Stimulated activated CD4-positive, alpha-beta T cell treated with anti-CD3 and anti-CD28 coated beads, Interleukin-15, amount 100 ng/mL, for 1 hour (primary cell): ENCODE results near the gene TSPAN11.
"Not testable (repeated sequence)": the region's sequence is repeated elsewhere in the genome, so short reads cannot be mapped to it uniquely, and the experiment has no call there.

Experiments used
- DNase-seq, 2 donors: peaks; one replicate each; pipeline ENCODE4 v3.0.0-alpha.2; 2020; ENCODE audit warnings: low read depth in 1 of 2, low spot score in 1 of 2

TSPAN11 gene, protein sequence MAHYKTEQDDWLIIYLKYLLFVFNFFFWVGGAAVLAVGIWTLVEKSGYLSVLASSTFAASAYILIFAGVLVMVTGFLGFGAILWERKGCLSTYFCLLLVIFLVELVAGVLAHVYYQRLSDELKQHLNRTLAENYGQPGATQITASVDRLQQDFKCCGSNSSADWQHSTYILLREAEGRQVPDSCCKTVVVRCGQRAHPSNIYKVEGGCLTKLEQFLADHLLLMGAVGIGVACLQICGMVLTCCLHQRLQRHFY

DNA sequence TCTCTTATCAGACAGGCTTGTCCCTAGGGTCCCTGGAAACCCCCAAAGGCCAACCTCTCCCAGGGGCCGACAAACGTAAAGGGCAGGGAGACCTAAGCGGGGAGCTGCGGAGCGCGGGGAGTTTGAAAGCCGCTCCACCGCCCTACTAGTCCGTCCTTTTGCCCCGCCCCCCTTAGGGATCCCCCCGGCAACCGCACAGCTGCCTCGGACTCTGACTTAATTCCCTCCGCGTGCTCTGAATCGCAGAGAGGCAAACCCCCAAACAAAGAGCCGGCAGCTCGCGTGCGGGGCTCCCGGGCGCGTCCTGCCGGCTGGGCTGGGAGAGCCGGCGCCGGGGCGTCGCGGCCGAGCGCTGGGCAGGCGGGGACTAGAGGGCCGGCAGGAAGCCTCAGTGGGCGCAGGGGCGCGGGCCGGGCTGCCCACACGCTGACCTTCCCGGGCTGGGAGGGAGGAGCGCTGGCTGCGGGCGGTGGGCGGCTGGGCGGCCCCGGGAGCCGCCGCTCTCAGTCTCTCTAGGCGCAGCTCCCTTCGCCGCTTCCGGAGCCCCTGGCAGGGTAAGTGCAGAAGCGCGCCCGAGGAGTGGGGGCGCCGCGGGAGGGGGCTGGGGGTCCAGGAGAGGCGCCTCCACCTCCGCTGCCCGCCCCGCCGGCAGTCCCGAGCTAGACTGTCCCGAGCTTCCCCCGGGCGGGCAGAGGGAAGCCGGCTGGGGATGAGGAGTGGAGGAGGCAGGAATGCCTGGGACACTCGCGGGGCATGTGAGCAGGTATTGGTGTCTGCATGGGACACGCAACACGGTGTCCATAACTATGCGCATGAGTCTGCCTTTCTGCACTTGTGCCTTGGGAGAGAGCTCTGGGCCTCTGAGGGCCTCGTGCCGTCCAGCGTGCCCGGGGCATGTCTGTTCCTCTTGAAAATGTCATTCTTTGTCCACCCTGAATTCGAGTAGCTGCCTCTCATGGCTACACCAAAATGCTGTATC lies at the start of gene TSPAN11:
TSS of gene TSPAN11 (plus strand) at position 506 of the 979 bp plus-strand sequence. CDS start 27,244 bp downstream, outside the sequence.
- DNase-seq: no peak

DNA sequence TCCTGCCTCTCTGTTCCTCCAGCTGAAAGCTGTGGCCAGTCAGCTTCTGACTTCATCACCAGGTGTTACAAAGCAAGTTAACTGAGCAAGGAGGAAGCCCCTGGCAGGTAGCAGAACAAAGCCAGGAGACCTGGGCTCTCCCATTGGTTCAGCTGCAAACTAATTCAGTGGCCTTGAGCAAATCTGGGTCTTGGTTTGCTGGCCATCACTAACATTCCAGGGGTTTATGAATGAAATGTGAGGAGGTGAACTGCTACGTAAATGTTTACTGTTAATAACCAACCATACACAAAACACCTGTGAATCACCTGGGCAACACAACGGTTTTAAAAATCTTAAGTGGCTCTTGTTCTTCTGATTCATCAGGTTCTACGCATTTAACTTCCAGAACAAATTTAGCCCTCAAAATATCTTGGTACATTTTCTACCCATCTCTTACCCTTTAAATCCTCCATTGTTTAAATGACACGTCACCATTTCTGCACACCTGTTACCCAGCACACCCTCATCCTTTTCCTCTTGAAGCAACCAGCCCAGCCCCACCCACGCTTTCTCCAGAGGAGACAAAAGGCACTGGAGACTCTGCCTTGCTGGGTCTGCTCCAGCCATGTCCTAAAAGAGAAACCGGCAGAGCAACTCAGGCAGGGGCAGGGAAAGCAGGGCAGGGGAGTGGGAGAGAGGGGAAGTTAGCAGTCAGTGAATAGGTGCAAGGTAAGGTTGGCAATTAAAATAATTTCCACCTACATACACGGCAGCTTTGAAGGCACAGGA lies 49.3 kb upstream of the TSPAN11 start:
- no peak for DNase-seq

DNA sequence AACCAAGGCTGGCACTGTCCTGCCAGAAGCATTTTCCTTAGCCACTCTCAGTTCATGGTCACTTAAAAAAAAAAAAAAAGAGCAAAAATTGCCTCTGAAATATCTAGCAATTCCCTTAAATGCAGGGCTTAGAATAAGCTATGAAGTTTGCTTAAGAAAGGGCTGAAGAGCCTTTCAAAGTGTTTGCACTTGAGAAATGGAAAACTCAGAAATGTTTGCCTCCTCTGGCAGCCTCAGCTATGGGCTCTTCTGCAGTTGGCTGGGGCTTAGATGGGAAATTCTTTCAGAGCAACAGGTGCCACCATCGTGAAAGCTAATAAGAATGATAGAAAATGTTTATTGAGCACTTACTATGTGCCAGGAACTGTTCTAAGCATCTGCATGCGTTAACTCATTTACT lies 48.5 kb upstream of the TSPAN11 start:
- DNase-seq: no peak

DNA sequence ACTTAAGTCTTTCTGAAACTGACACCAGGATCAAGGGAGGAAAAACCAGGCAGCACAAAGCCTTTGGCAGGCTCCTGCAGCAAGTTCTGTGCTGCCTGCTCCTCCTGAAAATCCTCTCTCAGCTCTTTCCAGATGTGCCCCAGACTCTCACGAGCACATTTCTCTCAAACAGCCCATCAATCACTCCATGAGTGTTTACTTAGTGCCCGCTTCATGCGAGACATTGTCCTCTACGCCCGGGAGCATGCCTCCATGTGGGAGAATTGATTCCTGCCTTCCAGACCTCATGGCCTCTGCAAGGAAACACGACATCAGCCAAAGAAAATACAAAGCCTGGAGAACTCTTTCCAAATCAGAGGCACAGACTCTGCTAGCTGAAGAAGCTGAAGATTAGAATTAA lies 46.5 kb upstream of the TSPAN11 start:
- DNase-seq: no peak

DNA sequence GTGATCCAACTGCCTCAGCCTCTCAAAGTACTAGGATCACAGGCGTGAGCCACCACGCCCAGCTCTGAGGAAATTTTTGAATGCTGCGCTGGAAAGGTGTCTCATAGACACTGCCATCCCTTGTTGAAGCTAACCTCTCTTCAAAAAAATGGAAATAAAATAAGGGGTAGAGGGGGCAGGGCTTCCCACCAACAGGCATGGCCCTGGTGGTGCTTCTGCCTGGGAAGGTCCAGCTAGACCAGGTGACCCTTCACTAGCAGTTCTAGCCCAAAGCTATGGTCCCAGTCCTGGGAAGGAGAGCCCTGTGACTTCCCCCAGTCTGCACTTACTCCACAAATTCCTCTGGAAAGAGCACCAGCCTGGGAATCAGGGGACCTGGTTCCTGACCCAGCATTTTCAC lies 45.7 kb upstream of the TSPAN11 start:
- DNase-seq: no peak

DNA sequence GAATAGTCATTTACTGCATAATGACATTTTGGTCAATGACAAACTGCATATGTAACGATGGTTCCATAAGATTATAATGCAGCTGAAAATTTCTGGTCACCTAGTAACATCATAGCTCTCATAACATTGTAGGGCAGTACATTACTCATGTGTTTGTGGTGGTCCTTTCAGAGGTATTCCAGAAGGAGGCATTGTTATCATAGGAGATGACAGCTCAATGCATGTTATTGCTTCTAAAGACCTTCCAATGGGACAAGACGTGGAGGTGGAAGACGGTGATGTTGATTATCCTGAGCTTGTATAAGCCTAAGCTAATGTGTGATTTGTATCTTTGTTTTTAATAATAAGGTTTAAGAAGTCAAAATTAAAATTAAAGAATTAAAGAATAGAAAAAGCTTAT lies 43.8 kb upstream of the TSPAN11 start:
- no peak for DNase-seq

DNA sequence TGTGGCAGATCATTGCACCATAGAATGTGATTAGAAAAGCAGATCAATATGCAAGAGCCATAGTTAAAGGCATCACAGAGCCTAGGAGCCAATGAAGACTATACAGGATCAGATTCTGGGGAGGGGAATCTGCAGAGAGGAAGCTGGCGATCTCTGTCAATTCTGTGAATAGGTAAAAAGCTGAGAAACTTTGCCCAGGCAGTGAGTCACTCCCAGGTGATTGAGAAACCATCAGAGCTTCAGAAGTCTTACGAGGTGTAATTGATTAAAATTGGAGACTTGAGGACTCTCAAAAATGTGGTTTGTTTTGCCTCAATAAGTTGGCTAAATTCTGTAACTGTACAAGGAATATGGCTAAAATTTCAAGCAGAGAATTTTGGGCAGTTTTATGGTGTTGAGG lies 41.7 kb upstream of the TSPAN11 start:
- no peak for DNase-seq

DNA sequence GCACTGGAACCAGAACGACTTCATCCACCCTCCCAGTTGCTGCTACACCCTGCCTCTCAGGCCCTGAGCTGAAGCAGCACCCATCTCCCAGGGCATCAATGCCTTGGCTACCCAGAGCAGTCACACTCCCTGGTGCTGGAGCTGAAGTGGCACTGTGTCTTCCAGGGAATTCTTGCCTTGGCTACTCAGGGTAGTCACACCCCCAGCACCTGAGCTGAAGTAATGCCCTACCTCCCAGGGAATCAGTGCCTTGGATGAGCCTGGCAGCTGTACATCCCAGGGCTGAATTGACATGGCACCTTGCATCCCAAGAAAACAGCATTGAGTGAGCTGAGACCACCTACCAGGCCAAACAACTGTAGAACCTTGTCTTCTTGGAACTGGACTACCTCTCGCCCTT lies 41.2 kb upstream of the TSPAN11 start:
- no peak for DNase-seq

DNA sequence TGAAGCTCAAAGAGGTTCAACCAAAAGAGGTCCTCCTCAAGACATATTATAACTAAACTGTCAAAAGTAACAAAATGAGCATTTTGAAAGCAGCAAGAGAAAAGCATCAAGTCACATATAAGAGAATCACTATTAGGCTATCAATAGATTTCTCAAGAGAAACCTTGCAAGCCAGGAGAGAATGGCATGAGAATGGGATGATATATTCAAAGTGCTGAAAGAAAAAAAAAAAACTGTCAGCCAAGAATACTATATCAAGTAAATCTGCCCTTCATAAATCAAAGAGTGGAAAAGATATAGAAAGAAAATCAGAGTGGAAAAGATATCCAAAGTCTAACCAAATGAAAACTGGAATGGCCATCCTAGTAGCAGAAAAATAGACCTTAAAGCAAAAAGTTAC lies 39.3 kb upstream of the TSPAN11 start:
- DNase-seq: no peak

DNA sequence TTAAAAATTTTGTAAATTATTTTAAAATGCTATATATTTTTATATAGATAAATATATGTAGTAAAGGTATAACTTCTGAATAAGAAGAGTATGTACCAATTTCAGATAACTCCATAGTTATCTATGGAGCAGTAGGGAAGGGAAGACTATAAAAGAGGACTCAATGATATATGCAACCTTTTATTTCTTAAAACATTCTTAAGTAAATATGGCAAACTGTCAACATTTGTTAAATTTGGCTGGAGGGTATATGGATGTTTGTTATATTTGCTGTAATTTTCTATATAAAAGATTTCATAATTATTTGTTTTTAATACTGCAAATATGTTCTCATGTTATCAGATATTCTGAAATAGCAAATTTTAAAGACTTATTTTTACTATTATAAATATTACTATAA lies 38.3 kb upstream of the TSPAN11 start:
- DNase-seq: no peak

DNA sequence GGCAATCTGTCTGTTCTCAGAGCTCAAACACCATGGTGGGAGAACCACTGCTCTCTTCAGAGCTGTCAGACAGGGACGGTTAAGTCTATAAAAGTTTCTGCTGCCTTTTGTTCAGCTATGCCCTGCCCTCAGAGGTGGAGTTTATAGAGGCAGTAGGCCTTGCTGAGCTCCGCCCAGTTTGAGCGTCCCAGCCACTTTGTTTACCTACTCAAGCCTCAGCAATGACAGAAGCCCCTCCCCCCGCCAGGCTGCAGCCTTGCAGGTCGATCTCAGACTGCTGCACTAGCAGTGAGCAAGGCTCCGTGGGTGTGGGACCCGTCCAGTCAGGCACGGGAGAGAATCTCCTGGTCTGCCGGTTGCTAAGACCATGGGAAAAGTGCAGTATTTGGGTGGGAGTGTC lies 32.0 kb upstream of the TSPAN11 start:
- DNase-seq: not testable (repeated sequence)

DNA sequence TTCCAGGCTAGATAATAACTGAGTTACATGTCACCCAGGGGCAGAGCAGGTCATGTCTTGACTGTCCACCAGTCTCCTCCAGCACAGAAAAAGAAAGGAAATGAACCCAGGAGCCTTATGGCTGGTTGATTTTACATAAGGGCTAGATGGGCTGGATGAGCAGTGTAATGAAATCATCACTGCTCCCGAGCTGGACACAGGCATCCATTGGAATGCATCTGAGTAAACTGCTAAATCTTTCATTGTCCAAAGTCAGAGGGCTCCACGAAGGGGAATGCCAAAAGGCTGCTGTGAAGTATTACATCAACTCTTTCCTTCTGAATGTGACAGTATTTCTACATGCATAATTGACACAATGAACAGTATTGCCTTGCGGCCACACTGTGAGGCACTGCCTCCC lies 30.1 kb upstream of the TSPAN11 start:
- no peak for DNase-seq

DNA sequence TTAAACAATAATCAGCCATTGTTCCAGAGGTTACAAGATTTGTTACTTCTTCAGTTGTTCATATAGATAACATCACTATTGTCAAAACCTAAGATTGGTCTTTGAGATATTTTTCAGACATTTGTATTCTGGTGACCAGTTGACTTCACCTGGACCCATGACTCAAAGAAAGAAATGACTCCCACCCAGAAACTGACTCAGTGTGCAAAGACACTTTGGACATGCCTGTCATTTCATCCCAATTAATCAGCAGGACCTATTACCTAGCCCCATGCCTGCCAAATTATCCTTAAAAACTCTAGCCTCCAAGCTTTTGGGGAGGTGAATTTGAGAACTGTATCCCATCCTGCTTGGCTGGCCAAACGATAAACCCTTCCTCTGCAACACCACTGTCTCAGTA lies 27.7 kb upstream of the TSPAN11 start:
- DNase-seq: no peak

DNA sequence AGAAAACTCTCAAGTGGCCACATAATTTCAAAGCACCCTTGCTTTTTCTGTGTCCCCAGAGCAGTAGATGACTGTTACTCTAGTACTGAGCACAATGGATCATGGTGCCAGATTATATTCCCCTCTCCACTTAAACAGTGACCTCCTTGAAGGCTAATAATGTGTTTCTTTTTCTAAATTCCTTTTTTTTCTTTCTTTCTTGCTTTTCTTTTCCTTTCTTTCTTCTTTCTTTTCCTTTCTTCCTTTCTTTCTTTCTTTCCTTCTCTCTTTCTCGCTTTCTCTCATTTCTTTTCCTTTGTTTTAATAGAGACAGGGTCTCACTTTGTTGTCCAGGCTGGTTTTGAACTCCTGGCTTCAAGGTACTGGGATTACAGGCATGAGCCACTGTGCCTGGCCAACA lies 26.2 kb upstream of the TSPAN11 start:
- no peak for DNase-seq

DNA sequence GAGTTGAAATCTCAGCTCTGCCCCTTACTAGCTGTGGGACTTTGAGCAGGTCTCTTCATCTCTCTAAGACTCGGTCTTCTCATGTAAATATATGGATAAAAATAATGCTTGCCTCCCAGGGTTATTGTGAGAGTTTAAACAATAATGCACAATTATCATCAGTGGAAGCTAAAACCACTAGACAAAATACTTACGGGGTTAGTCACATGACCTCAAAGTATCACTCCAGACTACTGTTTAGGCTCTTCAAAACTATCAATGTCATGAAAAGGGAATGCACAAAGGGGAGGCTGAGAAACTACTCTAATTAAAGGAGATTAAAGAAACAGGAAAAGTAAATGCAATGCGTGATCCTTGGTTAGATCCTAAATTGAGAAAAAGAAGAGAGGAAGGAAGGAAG lies 24.5 kb upstream of the TSPAN11 start:
- DNase-seq: no peak

DNA sequence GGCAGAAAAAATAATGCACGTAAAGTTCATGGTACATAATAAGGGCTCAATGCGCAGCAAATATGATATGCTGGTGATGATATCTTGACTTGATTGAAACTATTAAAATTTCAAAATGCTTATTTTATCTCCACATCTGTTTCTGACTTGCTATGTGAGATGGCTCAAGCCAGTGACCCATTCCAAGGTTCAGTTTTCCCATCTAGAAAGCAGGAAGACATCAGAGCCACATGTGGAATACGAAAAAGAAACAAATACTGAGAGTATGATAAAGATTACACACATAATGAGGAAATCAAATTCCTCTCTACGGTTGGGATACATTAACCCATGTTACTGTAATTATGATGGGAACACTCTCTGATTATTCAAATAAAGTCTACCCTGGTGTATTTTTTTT lies 24.0 kb upstream of the TSPAN11 start:
- DNase-seq: no peak

DNA sequence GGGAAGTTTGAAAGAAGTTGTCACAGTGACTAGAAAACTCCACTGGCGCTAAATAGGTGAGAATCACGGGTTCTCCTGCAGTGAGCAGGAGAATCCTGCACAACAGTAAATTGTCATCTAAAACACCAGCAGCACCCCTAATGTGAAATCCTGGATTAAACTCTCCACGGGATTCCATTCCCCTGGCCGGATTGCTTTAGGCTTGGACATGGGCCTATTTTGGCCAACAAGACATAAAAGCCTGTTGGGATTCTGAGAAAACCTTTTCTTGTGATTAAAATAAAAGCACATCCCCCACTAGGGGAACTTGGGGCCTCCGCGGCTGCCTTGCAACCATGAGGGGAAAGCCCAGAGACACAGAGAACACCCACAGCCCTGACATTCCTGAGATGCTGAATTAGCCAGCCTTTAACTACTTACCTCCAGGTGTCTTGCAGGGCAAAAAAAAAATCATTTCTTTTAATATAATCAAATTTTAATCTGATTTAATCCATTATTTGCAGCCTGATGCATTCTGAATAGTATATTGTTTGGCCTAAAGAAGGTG lies 21.0 kb upstream of the TSPAN11 start:
- no peak for DNase-seq

DNA sequence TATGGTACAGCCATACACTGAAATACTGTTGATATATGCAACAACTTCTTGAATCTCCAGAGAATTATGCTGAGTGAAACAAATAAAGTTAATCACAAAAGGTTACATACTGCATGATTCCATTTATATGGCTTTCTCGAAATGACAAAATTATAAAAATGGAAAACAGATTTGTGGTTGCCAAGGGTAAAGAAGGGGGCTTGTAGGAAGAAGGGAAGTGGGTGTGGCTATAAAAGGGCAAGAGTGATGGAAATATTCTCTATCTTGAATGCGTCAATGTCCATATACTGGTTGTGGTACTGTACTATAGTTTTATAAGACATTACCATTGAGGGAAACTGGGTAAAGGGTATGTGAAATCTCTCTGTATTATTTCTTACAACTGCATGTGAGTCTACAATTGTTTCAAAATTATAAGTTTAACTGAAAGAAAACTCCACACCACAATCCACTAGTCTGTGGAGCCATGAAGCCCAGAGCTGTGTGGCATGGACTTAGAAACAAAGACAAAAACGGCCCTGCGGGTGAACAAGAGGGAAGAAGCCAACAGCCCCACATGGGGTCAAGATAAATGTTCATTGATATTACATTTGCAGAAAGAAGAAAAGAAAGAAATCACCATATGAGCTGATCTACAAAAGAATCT lies 18.3 kb upstream of the TSPAN11 start:
- no peak for DNase-seq

DNA sequence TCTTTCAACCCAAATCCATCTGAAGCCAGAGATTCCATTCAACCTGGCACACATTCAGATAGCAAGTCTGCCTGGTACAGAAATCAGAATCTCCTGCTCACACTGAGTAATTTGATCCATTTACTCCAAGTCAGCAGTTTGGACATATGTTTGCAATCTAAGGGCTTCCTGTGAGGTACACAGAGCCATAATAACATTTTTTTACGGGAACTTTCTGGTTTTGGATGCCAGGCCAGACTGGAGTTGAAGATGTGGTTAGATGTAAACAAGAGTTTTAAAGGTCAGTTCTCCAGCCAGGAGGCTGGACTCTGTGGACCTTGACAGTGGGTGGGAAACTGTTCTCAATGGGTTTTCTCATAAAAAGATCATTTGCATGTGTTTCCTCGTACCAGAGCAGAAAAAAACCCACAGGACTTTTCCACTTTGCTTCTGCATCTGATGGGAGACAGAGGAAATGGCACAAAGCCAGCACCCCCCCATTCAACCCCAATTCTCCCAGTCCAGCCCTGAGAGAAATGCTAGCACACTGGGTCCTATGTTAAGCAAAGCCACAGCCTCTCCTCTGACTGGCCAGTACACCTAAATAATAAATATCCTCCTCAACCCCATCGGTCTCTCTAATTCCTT lies 17.7 kb upstream of the TSPAN11 start:
- no peak for DNase-seq

DNA sequence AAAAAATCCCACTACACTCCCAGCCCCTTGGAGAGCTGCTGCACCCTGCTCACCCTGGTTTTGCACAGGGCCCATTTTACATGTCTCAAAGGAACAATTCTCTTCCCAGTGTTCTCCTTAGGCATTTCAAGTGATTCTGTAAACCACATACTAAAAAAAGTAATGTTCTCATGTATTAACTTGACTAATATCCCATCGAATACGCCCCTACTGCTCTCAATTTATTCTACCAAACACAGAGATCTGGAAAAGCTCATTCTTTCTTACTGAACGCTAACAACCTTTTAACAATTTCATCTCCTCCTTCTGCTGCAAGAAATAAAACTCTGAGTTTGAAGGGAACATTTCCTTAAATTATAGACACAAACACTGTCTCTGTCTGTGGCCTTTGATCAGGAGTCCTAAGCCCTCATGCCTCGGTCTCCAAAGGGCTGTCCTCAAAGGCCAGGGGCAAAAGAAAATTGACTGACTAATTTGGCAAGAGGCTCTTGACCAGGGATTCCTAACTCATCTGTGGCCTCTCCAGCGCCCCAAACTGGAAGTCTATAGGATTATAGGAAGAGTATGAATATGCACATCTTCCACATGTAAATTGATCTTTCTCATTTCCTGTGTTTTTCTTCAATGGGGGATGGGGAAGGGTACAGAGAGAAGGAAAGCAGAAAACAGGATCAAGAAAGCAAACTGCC lies 17.1 kb upstream of the TSPAN11 start:
- DNase-seq: no peak
